HUDEP-2 (cell line): Measurements from ENCODE around the gene PAQR5.
"Not testable (repeated sequence)": the region's sequence is repeated elsewhere in the genome, so short reads cannot be mapped to it uniquely, and the experiment has no call there.

Experiments used
- DNase-seq, 76 experiments: peaks; one replicate each; lab custom pipeline; 2025; ENCODE audit not compliant: unreplicated experiment in 76 of 76; lab: John Stamatoyannopoulos, UW

The PAQR5 gene

GRCh38 chr15:69314736-69315135 is 16.0 kb downstream of the PAQR5 start:
- DNase-seq = no peak

- DNase-seq = no peak
Observed at GRCh38 chr15:69315402-69316110, 16.8 kb downstream of the PAQR5 start.

GRCh38 chr15:69316291-69316690 is 17.6 kb downstream of the PAQR5 start:
- no peak for DNase-seq

GRCh38 chr15:69317392-69317841 is 18.7 kb downstream of the PAQR5 start:
- DNase-seq = no peak

GRCh38 chr15:69318033-69318432 is 19.3 kb downstream of the PAQR5 start:
- no peak for DNase-seq

GRCh38 chr15:69319384-69320375 is 21.0 kb downstream of the PAQR5 start:
- peak in 5 of 76 experiments; percentile 3 to 43 (median 25) for DNase-seq

- DNase-seq = peak in 11 of 76 experiments; percentile 3 to 32 (median 14)
Observed at GRCh38 chr15:69320977-69321554, 22.4 kb downstream of the PAQR5 start.

GRCh38 chr15:69323893-69324430 is 25.2 kb downstream of the PAQR5 start:
- DNase-seq = no peak

GRCh38 chr15:69324565-69324964 is 25.9 kb downstream of the PAQR5 start:
- no peak for DNase-seq

GRCh38 chr15:69325456-69325971 is 26.8 kb downstream of the PAQR5 start:
- no peak for DNase-seq

- no peak for DNase-seq
Observed at GRCh38 chr15:69328080-69328479, 29.4 kb downstream of the PAQR5 start.

GRCh38 chr15:69328739-69329138 is 30.0 kb downstream of the PAQR5 start:
- no peak for DNase-seq

- DNase-seq = no peak
Observed at GRCh38 chr15:69337138-69337537, 38.4 kb downstream of the PAQR5 start.

GRCh38 chr15:69338535-69339213 is 40.0 kb downstream of the PAQR5 start:
- DNase-seq = no peak

GRCh38 chr15:69339214-69339543 is 40.5 kb downstream of the PAQR5 start:
- not testable (repeated sequence) for DNase-seq

GRCh38 chr15:69340243-69340900 is 41.7 kb downstream of the PAQR5 start:
- DNase-seq = no peak

- no peak for DNase-seq
Observed at GRCh38 chr15:69341356-69341755, 42.6 kb downstream of the PAQR5 start.

GRCh38 chr15:69342460-69343076 is 43.9 kb downstream of the PAQR5 start:
- DNase-seq = no peak

- DNase-seq = no peak
Observed at GRCh38 chr15:69343133-69343532, 44.4 kb downstream of the PAQR5 start.
